ENCODE results near the gene CDK5RAP2. TPM values are rescaled to one million over a fixed set of nuclear protein-coding genes. Genes with fewer than 3 reads are reported as not detected.

The CDK5RAP2 gene
- total RNA-seq, 1 donor from 2014 or later: 76.8 TPM

- H3K27ac Mint-ChIP-seq: no peak overlapping the region
- no peak for DNase-seq (ENCODE audit: low spot score, unreplicated experiment)
Observed at GRCh38 chr9:120480707-120481106, 99.3 kb downstream of the CDK5RAP2 start.

GRCh38 chr9:120478208-120478607 lies 101.8 kb downstream of the CDK5RAP2 start:
- peaks cover 11% of the 10 kb centered on the region for H3K36me3 Mint-ChIP-seq (ENCODE audit: insufficient read depth)
- H3K4me1 Mint-ChIP-seq (ENCODE audit: low read depth): no peaks in the 10 kb centered on the region

More at GRCh38 chr9:120480707-120481106, 99.3 kb downstream of the CDK5RAP2 start:
- Mint-ChIP-seq H3K36me3 (ENCODE audit: insufficient read depth) (peaks cover 12% of the 10 kb centered on the region), H3K4me1 (ENCODE audit: low read depth) (no peaks in the 10 kb centered on the region), H3K9me3 (ENCODE audit: low read depth) (no peaks in the 10 kb centered on the region), H3K4me3 (ENCODE audit: low read depth) (no peak overlapping the region), H3K27me3 (no peaks in the 10 kb centered on the region)
- no peak for TF ChIP-seq CTCF (IDR thresholded peaks at IDR 0.05; ENCODE audit: unreplicated experiment)

GRCh38 chr9:120477534-120478001 lies 102.4 kb downstream of the CDK5RAP2 start:
- Mint-ChIP-seq H3K27me3 (no peaks in the 10 kb centered on the region), H3K9me3 (ENCODE audit: low read depth) (no peaks in the 10 kb centered on the region), H3K4me3 (ENCODE audit: low read depth) (no peak overlapping the region), H3K27ac (peak overlapping the region; percentile 56), H3K36me3 (ENCODE audit: insufficient read depth) (peaks cover 9% of the 10 kb centered on the region), H3K4me1 (ENCODE audit: low read depth) (no peaks in the 10 kb centered on the region)
- peak; percentile 77 for TF ChIP-seq CTCF (IDR thresholded peaks at IDR 0.05; ENCODE audit: unreplicated experiment)
- peak; percentile 15 for DNase-seq (ENCODE audit: low spot score, unreplicated experiment)

More at GRCh38 chr9:120478208-120478607, 101.8 kb downstream of the CDK5RAP2 start:
- H3K9me3 Mint-ChIP-seq (ENCODE audit: low read depth): no peaks in the 10 kb centered on the region
- no peak for TF ChIP-seq CTCF (IDR thresholded peaks at IDR 0.05; ENCODE audit: unreplicated experiment)
- H3K27ac Mint-ChIP-seq: no peak overlapping the region
- no peaks in the 10 kb centered on the region for H3K27me3 Mint-ChIP-seq
- H3K4me3 Mint-ChIP-seq (ENCODE audit: low read depth): no peak overlapping the region
- DNase-seq (ENCODE audit: low spot score, unreplicated experiment): no peak

GRCh38 chr9:120475341-120475740 lies 104.6 kb downstream of the CDK5RAP2 start:
- Mint-ChIP-seq H3K36me3 (ENCODE audit: insufficient read depth) (peaks cover 8% of the 10 kb centered on the region), H3K27me3 (no peaks in the 10 kb centered on the region), H3K9me3 (ENCODE audit: low read depth) (no peaks in the 10 kb centered on the region), H3K27ac (no peak overlapping the region), H3K4me1 (ENCODE audit: low read depth) (no peaks in the 10 kb centered on the region), H3K4me3 (ENCODE audit: low read depth) (no peak overlapping the region)
- no peak for DNase-seq (ENCODE audit: low spot score, unreplicated experiment)
- TF ChIP-seq CTCF (IDR thresholded peaks at IDR 0.05; ENCODE audit: unreplicated experiment): no peak

- Mint-ChIP-seq H3K27ac (no peak overlapping the region), H3K4me1 (ENCODE audit: low read depth) (no peaks in the 10 kb centered on the region), H3K9me3 (ENCODE audit: low read depth) (no peaks in the 10 kb centered on the region), H3K4me3 (ENCODE audit: low read depth) (no peak overlapping the region), H3K36me3 (ENCODE audit: insufficient read depth) (peaks cover 8% of the 10 kb centered on the region), H3K27me3 (no peaks in the 10 kb centered on the region)
- no peak for TF ChIP-seq CTCF (IDR thresholded peaks at IDR 0.05; ENCODE audit: unreplicated experiment)
- DNase-seq (ENCODE audit: low spot score, unreplicated experiment): no peak
Observed at GRCh38 chr9:120474591-120475243, 105.2 kb downstream of the CDK5RAP2 start.
